ENCODE measurements around the gene SNRPA. TPM values are rescaled to one million over a fixed set of nuclear protein-coding genes. Genes with fewer than 3 reads are reported as not detected.
"Not testable (repeated sequence)": the region's sequence is repeated elsewhere in the genome, so short reads cannot be mapped to it uniquely, and the experiment has no call there.

SNRPA gene
- total RNA-seq, 1 experiment from 2014 or later: 181 TPM

DNA sequence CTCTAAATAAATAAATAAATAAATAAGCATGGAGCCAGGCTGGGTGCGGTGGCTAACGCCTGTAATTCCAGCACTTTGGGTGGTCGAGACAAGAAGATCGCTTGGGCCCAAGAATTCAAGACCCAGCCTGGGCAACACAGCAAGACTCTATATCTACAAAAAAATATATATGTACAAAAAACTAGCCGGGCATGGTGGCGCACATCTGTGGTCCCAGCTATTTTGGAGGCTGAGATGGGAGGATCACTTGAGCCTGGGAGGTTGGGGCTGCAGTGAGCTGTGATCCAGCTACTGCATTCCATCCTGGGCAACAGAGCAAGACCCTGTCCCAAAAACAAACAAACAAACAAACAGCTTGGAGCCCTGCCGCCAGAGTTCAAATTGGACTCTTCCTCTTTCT is 3.5 kb upstream of the SNRPA start:
- Histone ChIP-seq H3K4me3 (no peak overlapping the region), H3K36me3 (no peaks in the 10 kb centered on the region), H3K9me3 (replicated peaks) (no peaks in the 10 kb centered on the region), H3K4me1 (peaks cover 8% of the 10 kb centered on the region; the same call in 1 of the 2 replicates), H3K27ac (no peak overlapping the region), H3K27me3 (no peaks in the 10 kb centered on the region)
- DNase-seq: no peak

DNA sequence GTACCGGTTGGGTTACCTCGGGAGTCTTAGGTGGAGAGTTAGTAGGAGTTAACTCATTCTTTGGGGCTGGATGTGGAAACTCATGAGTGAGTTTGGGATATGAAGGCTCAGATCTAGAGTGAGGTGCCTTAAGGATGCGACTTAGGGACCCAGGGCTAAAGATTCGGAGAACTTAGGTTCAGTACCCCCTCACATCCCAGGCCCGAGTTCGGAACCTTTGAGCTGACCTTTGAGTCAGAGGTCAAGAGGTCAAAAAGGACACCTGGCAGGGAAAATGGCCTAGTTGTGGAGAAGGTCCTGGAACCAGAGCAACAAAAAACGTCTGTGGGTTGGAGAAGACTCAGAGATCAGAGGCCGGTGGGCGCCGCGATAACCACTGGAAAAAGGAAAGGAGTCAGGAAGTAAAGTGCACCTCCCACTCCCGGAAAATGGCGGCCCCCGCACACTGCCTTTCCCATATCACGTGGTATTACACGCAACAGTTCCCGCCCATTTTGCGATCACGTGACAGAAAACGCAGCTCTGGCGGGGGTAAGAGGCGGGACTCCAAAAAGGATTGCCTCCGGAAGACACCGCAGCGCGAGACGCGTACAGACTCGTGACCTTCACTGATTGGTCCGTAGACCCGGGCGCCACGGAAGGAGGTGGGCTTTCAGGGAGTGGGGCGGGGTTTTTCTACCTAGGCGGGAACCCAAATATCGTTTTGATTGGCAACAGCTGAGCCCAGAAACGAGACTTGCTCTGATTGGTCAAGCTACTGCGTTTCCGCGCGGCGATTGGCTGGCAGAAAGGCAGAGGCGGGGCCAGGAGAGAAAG is 737 bp upstream of the SNRPA start, which contains the start of gene ACTMAP:
Gene ACTMAP (minus strand): TSS at position 420 of the 816 bp plus-strand sequence. CDS start 674 bp downstream, outside the sequence.
- H3K27ac ChIP-seq: peak within 1 kb of the TSS; percentile 97
- peak within 1 kb of the TSS; percentile 70 for H3K4me3 ChIP-seq
- peak; percentile 100 for DNase-seq
- no peaks in the 10 kb centered on the region for H3K9me3 ChIP-seq (replicated peaks)
- peaks cover 14% of the 10 kb centered on the region for H3K36me3 ChIP-seq
- H3K4me1 ChIP-seq: peaks cover 8% of the 10 kb centered on the region; the same call in 1 of the 2 replicates
- H3K27me3 ChIP-seq: no peaks in the 10 kb centered on the region

DNA sequence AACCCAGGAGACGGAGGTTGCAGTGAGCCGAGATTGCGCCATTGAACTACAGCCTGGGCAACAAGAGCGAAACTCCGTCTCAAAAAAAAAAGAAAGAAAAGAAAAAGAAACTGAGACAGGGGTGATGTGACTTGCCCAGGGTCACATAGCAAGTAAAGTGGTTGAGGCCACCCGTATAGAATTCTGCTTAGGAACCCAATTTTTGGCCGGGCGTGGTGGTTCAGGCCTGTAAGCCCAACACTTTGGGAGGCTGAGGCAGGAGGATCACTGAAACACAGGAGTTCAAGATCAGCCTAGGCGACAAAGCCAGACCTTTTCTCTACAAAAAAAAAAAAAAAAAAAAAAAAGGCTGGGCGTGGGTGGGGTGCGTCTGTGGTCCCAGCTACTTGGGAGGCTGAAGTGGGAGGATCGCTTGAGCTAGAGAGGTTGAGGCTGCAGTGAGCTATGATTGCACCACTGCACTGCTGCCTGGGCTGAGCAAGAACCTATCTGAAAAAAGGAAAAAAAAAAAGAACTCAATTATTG is 1.3 kb downstream of the SNRPA start:
- Histone ChIP-seq H3K4me3 (peak overlapping the region; percentile 70), H3K36me3 (peaks cover 31% of the 10 kb centered on the region), H3K27me3 (no peaks in the 10 kb centered on the region), H3K27ac (no peak overlapping the region), H3K4me1 (peaks cover 8% of the 10 kb centered on the region; the same call in 1 of the 2 replicates), H3K9me3 (replicated peaks) (no peaks in the 10 kb centered on the region)
- no peak for DNase-seq

DNA sequence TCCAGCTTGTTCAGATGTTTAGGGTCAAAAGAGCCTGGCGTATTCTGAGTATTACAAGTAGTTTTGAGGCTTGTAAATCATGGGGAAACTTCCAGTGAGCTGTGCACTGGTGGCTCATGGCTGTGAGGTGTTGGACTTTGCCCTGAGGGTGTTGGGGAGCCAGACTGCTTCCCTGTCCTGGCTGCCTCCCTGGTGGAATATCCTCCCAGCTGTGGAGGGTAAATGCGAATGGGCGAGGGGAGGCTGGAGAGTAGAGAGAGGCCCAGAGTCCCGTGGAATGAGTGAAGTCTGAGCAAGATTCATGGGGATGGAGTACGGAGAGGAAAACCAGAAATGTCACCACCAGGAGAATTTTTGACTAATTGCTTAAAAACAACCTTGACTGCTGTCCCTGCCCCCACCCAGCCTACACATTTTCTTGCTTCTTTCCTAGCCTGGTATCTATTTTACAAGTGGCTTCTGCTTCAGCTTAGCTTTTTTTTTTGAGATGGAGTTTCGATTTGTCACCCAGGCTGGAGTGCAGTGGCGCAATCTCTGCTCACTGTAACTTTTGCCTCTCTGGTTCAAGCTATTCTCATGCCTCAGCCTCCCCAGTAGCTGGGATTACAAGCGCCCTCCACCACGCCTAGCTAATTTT is 3.7 kb downstream of the SNRPA start:
- no peaks in the 10 kb centered on the region for H3K9me3 ChIP-seq (replicated peaks)
- no peak for DNase-seq
- H3K4me1 ChIP-seq: peaks cover 4% of the 10 kb centered on the region; the same call in 1 of the 2 replicates
- H3K27ac ChIP-seq: no peak overlapping the region
- no peaks in the 10 kb centered on the region for H3K27me3 ChIP-seq
- H3K4me3 ChIP-seq: no peak overlapping the region
- H3K36me3 ChIP-seq: peaks cover 54% of the 10 kb centered on the region

DNA sequence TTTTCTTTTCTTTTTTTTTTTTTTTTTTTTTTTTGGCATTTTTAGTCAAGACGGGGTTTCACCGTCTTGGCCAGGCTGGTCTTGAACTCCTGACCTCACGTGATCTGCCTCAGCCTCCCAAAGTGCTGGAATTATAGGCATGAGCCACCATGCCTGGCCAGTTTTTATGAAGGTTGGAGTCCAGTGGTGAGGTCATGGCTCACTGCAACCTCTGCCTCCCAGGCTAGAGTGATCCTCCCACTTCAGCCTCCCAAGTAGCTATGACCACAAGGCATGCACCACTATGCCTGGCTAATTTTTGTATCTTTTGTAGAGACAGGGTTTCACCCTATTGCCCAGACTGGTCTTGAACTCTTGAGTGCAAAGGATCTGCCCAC is 4.2 kb downstream of the SNRPA start:
- no peaks in the 10 kb centered on the region for H3K9me3 ChIP-seq (replicated peaks)
- H3K4me3 ChIP-seq: no peak overlapping the region
- H3K27ac ChIP-seq: no peak overlapping the region
- H3K36me3 ChIP-seq: peaks cover 59% of the 10 kb centered on the region
- no peaks in the 10 kb centered on the region for H3K4me1 ChIP-seq
- H3K27me3 ChIP-seq: no peaks in the 10 kb centered on the region
- no peak for DNase-seq

DNA sequence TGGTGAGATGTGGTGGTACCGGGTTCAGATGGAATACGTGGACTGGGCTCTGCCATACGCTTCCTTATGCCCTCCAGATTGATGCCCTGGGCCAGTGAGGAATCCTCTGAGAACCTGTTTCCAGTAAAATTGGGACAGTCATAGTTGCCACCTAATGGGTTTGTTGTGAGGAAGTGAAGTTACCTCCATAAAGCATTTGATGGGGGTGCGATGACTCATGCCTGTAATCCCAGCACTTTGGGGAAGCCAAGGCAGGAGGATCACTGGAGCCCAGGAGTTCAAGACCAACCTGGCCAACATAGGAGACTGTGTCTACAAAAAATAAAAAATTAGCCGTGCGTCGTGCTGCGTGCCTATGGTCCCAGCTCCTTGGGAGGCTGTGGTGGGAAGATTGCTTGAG is 4.8 kb downstream of the SNRPA start:
- peaks cover 65% of the 10 kb centered on the region for H3K36me3 ChIP-seq
- no peak for DNase-seq
- no peaks in the 10 kb centered on the region for H3K4me1 ChIP-seq
- no peaks in the 10 kb centered on the region for H3K9me3 ChIP-seq (replicated peaks)
- no peak overlapping the region for H3K4me3 ChIP-seq
- H3K27ac ChIP-seq: no peak overlapping the region
- H3K27me3 ChIP-seq: no peaks in the 10 kb centered on the region

DNA sequence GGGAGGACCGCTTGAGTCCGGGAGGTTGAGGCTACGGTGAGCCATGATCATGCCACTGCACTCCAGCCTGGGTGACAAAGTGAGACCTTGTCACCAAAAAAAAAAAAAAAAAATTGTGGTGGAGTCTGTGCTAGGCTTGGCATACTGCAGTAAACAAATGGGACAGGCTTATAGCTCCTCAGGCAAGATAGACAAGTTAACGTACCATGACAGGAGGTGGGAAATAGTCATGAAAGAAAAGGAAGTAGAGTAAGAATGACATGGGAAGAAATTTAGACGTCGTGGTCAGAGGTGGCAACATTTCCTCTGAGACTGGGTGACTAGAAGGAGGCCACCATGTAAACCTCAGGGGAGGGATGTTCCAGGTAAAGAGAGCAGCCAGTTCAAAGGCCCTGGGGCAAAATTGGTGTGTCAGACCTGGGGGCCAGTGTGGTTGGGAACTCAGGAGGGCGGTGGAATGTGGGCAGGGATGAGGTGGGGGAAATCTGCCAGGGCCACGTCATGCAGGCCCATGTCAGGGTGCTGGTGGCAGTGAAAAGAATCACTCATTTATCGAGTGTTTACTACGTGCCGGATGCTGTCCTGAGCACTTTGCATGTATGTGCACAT is 5.6 kb downstream of the SNRPA start:
- Histone ChIP-seq H3K27ac (no peak overlapping the region), H3K36me3 (peaks cover 72% of the 10 kb centered on the region), H3K4me1 (no peaks in the 10 kb centered on the region), H3K9me3 (replicated peaks) (no peaks in the 10 kb centered on the region), H3K4me3 (no peak overlapping the region), H3K27me3 (no peaks in the 10 kb centered on the region)
- no peak for DNase-seq

DNA sequence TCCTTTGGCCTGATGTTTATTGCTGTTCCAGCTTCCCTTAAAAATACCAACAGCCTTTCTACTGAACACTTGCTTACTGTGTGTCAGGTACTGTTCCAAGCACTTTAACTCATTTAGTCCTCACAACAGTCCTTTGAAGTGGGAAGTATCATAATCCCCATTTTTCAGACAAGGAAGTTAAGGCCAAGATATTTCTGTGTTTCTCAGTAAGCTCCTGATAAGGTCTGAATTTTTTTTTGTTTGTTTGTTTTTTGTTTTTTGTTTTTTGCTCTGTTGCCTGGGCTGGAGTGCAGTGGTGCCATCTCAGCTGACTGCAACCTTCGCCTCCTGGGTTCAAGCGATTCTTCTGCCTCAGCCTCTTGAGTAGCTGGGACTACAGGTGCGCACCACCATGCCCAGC is 7.5 kb downstream of the SNRPA start:
- H3K4me3 ChIP-seq: no peak overlapping the region
- H3K36me3 ChIP-seq: peaks cover 85% of the 10 kb centered on the region
- H3K4me1 ChIP-seq: no peaks in the 10 kb centered on the region
- no peak overlapping the region for H3K27ac ChIP-seq
- H3K27me3 ChIP-seq: no peaks in the 10 kb centered on the region
- DNase-seq: no peak
- H3K9me3 ChIP-seq (replicated peaks): no peaks in the 10 kb centered on the region

DNA sequence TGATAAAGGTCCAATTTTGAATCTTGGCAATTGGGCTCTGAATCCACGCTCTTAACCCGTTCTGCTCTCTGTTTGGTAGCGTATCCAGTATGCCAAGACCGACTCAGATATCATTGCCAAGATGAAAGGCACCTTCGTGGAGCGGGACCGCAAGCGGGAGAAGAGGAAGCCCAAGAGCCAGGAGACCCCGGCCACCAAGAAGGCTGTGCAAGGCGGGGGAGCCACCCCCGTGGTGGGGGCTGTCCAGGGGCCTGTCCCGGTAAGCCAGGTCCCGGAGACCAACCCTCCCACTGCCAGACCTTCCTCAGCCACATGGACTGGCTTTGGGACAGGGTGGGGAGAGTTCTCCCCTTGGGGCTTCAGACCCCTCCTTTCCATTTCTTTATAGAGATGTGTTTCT is 8.3 kb downstream of the SNRPA start:
- DNase-seq: no peak
- H3K4me1 ChIP-seq: no peaks in the 10 kb centered on the region
- no peaks in the 10 kb centered on the region for H3K27me3 ChIP-seq
- H3K4me3 ChIP-seq: no peak overlapping the region
- peaks cover 90% of the 10 kb centered on the region for H3K36me3 ChIP-seq
- H3K27ac ChIP-seq: no peak overlapping the region
- no peaks in the 10 kb centered on the region for H3K9me3 ChIP-seq (replicated peaks)

DNA sequence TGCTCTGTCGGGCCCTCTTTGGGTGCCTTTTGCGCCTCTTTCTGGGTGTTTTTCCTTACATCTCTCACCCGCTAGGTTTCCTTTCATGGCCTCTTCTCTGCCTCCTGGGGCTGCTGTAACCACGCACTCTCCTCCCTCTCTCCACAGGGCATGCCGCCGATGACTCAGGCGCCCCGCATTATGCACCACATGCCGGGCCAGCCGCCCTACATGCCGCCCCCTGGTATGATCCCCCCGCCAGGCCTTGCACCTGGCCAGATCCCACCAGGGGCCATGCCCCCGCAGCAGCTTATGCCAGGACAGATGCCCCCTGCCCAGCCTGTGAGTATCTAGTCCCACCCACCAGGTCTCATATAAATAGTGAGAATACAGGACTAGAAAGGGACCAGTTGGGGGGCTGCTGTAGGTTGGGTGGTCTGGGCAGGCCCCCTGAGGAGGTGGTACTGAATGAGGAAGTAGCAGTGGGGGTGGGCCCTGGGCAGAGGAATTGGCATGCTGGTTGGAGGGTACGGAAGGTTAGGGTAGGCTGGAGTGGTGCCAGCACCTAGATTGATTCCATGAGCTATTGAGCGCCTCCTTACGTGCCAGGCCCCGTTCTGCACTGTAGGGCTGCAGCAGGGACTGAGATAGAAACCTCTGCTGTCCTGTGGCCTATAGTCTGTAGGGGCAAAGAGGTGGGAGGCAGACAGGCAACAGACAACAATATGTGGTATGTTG is 11.9 kb downstream of the SNRPA start:
- Histone ChIP-seq H3K9me3 (replicated peaks) (no peaks in the 10 kb centered on the region), H3K4me3 (no peak overlapping the region), H3K27me3 (no peaks in the 10 kb centered on the region), H3K36me3 (peaks cover 84% of the 10 kb centered on the region), H3K4me1 (no peaks in the 10 kb centered on the region), H3K27ac (no peak overlapping the region)
- no peak for DNase-seq

DNA sequence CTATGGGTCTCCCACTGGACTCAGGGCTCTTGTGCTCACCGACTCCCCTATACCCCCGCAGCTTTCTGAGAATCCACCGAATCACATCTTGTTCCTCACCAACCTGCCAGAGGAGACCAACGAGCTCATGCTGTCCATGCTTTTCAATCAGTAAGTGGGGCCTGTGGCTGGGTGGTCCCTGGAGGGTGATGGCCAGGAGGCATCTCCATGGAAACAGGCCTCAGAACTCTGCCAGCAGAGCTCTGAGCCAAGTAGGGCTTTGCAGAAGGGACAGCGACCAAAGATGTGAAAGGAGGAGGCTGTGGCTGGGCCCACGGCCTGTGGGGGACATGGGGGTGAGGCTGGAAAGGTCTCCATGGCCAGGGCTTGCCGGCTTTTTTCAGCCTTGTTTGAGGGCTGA is 12.5 kb downstream of the SNRPA start:
- no peak overlapping the region for H3K4me3 ChIP-seq
- no peak for DNase-seq
- no peaks in the 10 kb centered on the region for H3K9me3 ChIP-seq (replicated peaks)
- no peaks in the 10 kb centered on the region for H3K27me3 ChIP-seq
- peaks cover 78% of the 10 kb centered on the region for H3K36me3 ChIP-seq
- no peak overlapping the region for H3K27ac ChIP-seq
- H3K4me1 ChIP-seq: no peaks in the 10 kb centered on the region

DNA sequence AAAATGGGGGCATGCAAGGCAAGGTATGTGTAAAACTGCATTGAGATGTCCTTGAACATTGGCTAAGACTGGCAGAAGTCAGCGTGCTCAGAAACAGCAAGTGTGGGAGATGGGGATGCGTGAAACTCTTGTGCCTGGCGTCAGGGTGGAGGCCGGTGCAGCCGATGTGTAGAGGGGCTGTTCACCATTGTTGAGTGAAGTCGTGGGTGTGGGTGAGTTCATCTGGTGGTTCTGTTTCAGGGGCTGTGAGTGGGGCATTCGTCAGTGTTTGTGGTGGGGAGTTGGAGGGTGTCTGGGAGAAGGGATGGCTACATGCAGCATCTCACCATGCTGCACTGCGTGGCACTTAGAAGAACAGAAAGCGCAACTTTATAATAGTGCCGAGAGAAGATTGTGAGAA is 13.0 kb downstream of the SNRPA start:
- peaks cover 75% of the 10 kb centered on the region for H3K36me3 ChIP-seq
- H3K9me3 ChIP-seq (replicated peaks): no peaks in the 10 kb centered on the region
- no peak overlapping the region for H3K27ac ChIP-seq
- DNase-seq: no peak
- no peaks in the 10 kb centered on the region for H3K4me1 ChIP-seq
- H3K27me3 ChIP-seq: no peaks in the 10 kb centered on the region
- no peak overlapping the region for H3K4me3 ChIP-seq

DNA sequence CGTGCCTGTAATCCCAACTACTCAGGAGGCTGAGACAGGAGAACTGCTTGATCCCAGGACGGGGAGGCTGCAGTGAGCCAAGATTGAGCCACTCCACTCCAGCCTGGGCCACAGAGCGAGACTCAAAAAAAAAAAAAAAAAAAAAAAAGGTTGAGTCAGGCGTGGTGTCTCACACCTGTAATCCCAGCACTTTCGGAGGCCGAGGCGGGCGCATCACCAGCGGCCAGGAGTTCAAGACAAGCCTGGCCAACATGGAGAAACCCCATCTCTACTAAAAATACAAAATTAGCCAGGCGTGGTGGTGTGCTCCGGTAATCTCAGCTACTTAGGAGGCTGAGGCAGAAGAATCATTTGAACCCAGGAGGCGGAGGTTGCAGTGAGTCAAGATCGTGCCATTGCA is 15.4 kb downstream of the SNRPA start:
- DNase-seq, H3K4me3 ChIP-seq: not testable (repeated sequence)
- H3K36me3 ChIP-seq: peaks cover 52% of the 10 kb centered on the region

DNA sequence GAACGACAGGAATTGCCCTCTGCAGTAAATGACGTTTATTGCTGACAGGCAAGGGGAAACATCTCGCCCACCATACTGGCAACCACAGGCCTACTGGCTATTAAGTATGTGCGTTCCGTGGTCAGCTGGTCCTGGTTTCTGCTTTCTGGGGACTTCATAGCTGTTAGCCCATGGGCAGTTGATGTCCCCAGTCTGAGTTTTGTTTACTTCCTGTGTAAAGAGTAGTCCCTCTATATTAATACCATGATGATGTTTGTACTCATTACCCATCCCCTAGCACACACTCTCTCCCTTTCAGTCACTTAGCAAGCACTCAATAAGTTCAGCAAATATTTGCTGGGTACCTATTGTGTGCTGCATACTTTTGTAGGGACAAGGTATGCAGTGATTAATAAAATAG is 17.9 kb downstream of the SNRPA start:
- DNase-seq: no peak

More for the DNA sequence above, 15.4 kb downstream of the SNRPA start:
- not testable (repeated sequence) for H3K27me3 ChIP-seq; H3K9me3 ChIP-seq (replicated peaks); H3K4me1 ChIP-seq; H3K27ac ChIP-seq

More for the DNA sequence above, 17.9 kb downstream of the SNRPA start:
- H3K4me3 ChIP-seq: no peak overlapping the region
- no peaks in the 10 kb centered on the region for H3K4me1 ChIP-seq
- H3K27me3 ChIP-seq: no peaks in the 10 kb centered on the region
- H3K9me3 ChIP-seq (replicated peaks): no peaks in the 10 kb centered on the region
- H3K27ac ChIP-seq: no peak overlapping the region
- H3K36me3 ChIP-seq: peaks cover 27% of the 10 kb centered on the region

All from SJCRH30 (cell line).